ENCODE results near the gene PDE4B. TPM values are rescaled to one million over a fixed set of nuclear protein-coding genes. Genes with fewer than 3 reads are reported as not detected.

PDE4B gene
- polyA plus RNA-seq, 1 donor from 2014 or later: 135 TPM

GRCh38 chr1:65979136-65980044, 186.7 kb downstream of the PDE4B start:
- H3K27ac ChIP-seq (ENCODE audit: low read length): peak overlapping the region; percentile 49
- peak overlapping the region; percentile 41 for H3K4me2 ChIP-seq (ENCODE audit: low read length)

GRCh38 chr1:65980237-65980636, 187.5 kb downstream of the PDE4B start:
- H3K9ac ChIP-seq (ENCODE audit: low read length): no peak overlapping the region
- no peaks in the 10 kb centered on the region for H3K9me2 ChIP-seq (ENCODE audit: insufficient read depth, low read length)
- peak overlapping the region; percentile 49 for H3K27ac ChIP-seq (ENCODE audit: low read length)
- no peak overlapping the region for H3K4me2 ChIP-seq (ENCODE audit: low read length)
- H3K36me3 ChIP-seq (ENCODE audit: insufficient read depth, low read length): no peaks in the 10 kb centered on the region
- TF ChIP-seq RAD21 (conservative IDR thresholded peaks at IDR 0.05): no peak
- TF ChIP-seq, protein P1, sequence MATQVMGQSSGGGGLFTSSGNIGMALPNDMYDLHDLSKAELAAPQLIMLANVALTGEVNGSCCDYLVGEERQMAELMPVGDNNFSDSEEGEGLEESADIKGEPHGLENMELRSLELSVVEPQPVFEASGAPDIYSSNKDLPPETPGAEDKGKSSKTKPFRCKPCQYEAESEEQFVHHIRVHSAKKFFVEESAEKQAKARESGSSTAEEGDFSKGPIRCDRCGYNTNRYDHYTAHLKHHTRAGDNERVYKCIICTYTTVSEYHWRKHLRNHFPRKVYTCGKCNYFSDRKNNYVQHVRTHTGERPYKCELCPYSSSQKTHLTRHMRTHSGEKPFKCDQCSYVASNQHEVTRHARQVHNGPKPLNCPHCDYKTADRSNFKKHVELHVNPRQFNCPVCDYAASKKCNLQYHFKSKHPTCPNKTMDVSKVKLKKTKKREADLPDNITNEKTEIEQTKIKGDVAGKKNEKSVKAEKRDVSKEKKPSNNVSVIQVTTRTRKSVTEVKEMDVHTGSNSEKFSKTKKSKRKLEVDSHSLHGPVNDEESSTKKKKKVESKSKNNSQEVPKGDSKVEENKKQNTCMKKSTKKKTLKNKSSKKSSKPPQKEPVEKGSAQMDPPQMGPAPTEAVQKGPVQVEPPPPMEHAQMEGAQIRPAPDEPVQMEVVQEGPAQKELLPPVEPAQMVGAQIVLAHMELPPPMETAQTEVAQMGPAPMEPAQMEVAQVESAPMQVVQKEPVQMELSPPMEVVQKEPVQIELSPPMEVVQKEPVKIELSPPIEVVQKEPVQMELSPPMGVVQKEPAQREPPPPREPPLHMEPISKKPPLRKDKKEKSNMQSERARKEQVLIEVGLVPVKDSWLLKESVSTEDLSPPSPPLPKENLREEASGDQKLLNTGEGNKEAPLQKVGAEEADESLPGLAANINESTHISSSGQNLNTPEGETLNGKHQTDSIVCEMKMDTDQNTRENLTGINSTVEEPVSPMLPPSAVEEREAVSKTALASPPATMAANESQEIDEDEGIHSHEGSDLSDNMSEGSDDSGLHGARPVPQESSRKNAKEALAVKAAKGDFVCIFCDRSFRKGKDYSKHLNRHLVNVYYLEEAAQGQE (IDR thresholded peaks at IDR 0.05; ENCODE audit: borderline replicate concordance): no peak
- no peak for TF ChIP-seq POLR2AphosphoS5 (IDR thresholded peaks at IDR 0.05)
- no peak for TF ChIP-seq EP300 (conservative IDR thresholded peaks at IDR 0.05; ENCODE audit: poor library complexity, severe bottlenecking)
- no peak for TF ChIP-seq TAF1 (IDR thresholded peaks at IDR 0.05; ENCODE audit: low read depth)
- TF ChIP-seq EZH2 (IDR thresholded peaks at IDR 0.05; ENCODE audit: borderline replicate concordance, insufficient read depth, low read length, poor library complexity, severe bottlenecking): no peak
- no peak for TF ChIP-seq MXI1 (conservative IDR thresholded peaks at IDR 0.05; ENCODE audit: poor library complexity, severe bottlenecking)
- H3K9me3 ChIP-seq (ENCODE audit: low read length): peaks cover 5% of the 10 kb centered on the region
- H3F3A ChIP-seq (ENCODE audit: insufficient read depth, low read length, poor library complexity, severe bottlenecking): no peaks in the 10 kb centered on the region
- H4K20me1 ChIP-seq (ENCODE audit: insufficient read depth): no peaks in the 10 kb centered on the region
- H3K79me2 ChIP-seq (replicated peaks; ENCODE audit: insufficient read depth, low read length): no peaks in the 10 kb centered on the region
- H2AFZ ChIP-seq (ENCODE audit: low read depth, low read length): no peak overlapping the region
- no peaks in the 10 kb centered on the region for H3K27me3 ChIP-seq (ENCODE audit: insufficient read depth, low read depth, low read length)
- H3K4me3 ChIP-seq (ENCODE audit: low read length): peak overlapping the region; percentile 27

More at GRCh38 chr1:65979136-65980044, 186.7 kb downstream of the PDE4B start:
- Histone ChIP-seq H3K4me3 (ENCODE audit: low read length) (peak overlapping the region; percentile 27), H3K79me2 (replicated peaks; ENCODE audit: insufficient read depth, low read length) (no peaks in the 10 kb centered on the region), H4K20me1 (ENCODE audit: insufficient read depth) (no peaks in the 10 kb centered on the region), H2AFZ (ENCODE audit: low read depth, low read length) (no peak overlapping the region), H3K27me3 (ENCODE audit: insufficient read depth, low read depth, low read length) (no peaks in the 10 kb centered on the region), H3K9me3 (ENCODE audit: low read length) (peaks cover 5% of the 10 kb centered on the region), H3K36me3 (ENCODE audit: insufficient read depth, low read length) (no peaks in the 10 kb centered on the region), H3K9me2 (ENCODE audit: insufficient read depth, low read length) (no peaks in the 10 kb centered on the region), H3F3A (ENCODE audit: insufficient read depth, low read length, poor library complexity, severe bottlenecking) (no peaks in the 10 kb centered on the region), H3K9ac (ENCODE audit: low read length) (no peak overlapping the region)
- TF ChIP-seq, protein P2, sequence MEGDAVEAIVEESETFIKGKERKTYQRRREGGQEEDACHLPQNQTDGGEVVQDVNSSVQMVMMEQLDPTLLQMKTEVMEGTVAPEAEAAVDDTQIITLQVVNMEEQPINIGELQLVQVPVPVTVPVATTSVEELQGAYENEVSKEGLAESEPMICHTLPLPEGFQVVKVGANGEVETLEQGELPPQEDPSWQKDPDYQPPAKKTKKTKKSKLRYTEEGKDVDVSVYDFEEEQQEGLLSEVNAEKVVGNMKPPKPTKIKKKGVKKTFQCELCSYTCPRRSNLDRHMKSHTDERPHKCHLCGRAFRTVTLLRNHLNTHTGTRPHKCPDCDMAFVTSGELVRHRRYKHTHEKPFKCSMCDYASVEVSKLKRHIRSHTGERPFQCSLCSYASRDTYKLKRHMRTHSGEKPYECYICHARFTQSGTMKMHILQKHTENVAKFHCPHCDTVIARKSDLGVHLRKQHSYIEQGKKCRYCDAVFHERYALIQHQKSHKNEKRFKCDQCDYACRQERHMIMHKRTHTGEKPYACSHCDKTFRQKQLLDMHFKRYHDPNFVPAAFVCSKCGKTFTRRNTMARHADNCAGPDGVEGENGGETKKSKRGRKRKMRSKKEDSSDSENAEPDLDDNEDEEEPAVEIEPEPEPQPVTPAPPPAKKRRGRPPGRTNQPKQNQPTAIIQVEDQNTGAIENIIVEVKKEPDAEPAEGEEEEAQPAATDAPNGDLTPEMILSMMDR (IDR thresholded peaks at IDR 0.05; ENCODE audit: poor library complexity, severe bottlenecking): no peak

All from neural cell (in vitro differentiated cells).